ENCODE results near the gene RPS16.

DNA sequence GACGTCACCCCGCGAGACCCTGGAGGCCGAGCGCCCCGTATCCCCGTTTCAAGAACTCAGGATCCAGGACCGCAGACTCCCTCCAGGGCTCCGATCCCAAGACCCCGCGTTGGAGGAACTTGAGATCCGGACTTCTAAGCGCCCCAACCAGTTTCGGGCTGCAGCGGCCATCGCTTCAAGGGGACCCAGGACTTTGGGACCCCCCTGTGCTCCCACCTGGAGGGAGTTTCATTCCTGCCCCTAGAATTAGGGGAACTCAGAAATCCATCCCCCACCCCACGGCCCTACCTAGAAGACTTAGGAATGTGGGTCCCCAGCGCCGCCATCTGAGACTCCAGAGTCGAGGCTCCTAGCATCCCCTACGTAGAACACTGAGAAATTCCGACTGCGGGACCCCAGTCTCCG is 22.9 kb downstream of the RPS16 start:
- TF ChIP-seq, protein P1, sequence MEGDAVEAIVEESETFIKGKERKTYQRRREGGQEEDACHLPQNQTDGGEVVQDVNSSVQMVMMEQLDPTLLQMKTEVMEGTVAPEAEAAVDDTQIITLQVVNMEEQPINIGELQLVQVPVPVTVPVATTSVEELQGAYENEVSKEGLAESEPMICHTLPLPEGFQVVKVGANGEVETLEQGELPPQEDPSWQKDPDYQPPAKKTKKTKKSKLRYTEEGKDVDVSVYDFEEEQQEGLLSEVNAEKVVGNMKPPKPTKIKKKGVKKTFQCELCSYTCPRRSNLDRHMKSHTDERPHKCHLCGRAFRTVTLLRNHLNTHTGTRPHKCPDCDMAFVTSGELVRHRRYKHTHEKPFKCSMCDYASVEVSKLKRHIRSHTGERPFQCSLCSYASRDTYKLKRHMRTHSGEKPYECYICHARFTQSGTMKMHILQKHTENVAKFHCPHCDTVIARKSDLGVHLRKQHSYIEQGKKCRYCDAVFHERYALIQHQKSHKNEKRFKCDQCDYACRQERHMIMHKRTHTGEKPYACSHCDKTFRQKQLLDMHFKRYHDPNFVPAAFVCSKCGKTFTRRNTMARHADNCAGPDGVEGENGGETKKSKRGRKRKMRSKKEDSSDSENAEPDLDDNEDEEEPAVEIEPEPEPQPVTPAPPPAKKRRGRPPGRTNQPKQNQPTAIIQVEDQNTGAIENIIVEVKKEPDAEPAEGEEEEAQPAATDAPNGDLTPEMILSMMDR (IDR thresholded peaks at IDR 0.05) = no peak
- TF ChIP-seq POLR2A (IDR thresholded peaks at IDR 0.05) = peak in 1 of 4 donors; percentile 7
